ENCODE measurements around the gene TMEM213.
A peak's percentile ranks its signal among the peaks of the same experiment; 100 is the strongest.
"Not testable (repeated sequence)": the region's sequence is repeated elsewhere in the genome, so short reads cannot be mapped to it uniquely, and the experiment has no call there.

TMEM213 gene, protein sequence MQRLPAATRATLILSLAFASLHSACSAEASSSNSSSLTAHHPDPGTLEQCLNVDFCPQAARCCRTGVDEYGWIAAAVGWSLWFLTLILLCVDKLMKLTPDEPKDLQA

DNA sequence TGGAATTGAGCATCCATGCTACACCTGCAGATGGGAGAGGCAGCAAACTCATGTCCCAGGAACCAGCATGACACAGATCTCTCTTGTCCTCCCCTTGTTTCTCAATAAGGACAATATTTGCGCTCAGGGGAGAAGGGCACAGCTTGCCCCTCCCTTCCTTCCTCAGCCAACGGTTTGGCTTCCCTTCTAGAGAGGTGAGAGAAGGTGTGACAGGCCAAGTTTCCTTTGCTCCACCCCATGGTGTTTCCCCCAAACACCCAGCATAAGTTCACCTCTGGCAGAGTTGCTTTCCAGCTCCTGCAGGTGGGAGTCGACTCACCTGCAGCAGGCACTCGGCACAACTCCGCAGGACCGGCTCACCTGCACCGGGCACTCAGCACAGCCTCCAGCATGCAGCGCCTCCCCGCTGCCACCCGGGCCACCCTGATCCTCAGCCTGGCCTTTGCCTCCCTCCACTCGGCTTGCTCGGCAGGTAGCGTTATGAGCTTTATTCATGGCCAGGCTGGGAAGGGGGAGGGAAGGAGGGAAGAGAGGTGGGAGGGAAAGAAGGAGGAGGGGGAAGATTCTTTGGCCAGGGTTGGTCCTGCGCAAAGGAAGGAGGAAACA lies at the start of gene TMEM213, which contains the start of gene ATP6V0A4:
Gene TMEM213 (plus strand): TSS at position 280 of the 606 bp plus-strand sequence. CDS start 111 bp downstream, at position 391.
Gene ATP6V0A4 (minus strand): TSS at position 482 of the 606 bp plus-strand sequence. CDS start 26,949 bp downstream, outside the sequence.
- no peak for DNase-seq

DNA sequence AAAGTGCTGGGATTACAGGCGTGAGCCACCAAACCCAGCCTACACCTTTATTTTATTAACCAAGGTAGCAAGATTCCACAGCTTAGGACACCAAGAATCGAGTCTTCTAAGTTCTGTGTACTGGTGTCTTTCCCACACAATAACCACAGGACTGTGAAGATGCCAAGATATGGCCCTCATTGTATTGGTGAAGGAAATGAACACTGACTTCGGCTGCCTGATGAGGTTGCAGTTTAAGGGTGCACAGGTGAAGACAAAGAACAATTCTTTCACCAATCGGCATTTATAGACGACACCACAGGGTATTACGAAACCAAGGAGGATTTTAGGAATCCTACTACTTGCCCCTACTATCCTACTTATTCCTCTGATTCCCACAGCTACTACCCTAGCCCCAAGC lies 49.1 kb upstream of the TMEM213 start:
- DNase-seq = no peak

GRCh38 chr7:138749960-138750359 lies 47.8 kb upstream of the TMEM213 start:
- DNase-seq = no peak

- DNase-seq = no peak
Measured at GRCh38 chr7:138750473-138750872, 47.3 kb upstream of the TMEM213 start.

- no peak for DNase-seq
Measured at GRCh38 chr7:138750901-138751464, 46.8 kb upstream of the TMEM213 start.

GRCh38 chr7:138752518-138753149 lies 45.2 kb upstream of the TMEM213 start:
- DNase-seq = peak; percentile 40 to 86 (median 71)

- DNase-seq = no peak
Measured at GRCh38 chr7:138753150-138753518, 44.7 kb upstream of the TMEM213 start.

DNA sequence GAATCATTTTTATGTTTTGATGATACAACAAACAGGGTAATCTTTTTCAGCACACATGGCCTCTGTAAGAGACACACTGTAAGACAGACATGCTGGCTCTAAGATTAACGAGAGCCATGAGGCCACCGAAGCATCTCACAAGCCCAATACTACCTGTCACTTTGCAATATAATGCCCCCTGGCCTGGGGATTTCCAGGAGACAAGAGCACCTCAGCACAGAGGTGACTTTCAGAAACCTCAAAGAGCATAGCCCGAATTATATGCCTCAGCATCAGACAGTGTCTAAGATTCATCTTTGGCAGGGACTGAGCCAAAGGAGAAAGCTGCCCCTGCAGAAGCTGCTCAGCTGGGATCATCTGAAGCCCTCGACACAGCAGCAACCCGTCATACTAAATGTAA lies 44.2 kb upstream of the TMEM213 start:
- no peak for DNase-seq

DNA sequence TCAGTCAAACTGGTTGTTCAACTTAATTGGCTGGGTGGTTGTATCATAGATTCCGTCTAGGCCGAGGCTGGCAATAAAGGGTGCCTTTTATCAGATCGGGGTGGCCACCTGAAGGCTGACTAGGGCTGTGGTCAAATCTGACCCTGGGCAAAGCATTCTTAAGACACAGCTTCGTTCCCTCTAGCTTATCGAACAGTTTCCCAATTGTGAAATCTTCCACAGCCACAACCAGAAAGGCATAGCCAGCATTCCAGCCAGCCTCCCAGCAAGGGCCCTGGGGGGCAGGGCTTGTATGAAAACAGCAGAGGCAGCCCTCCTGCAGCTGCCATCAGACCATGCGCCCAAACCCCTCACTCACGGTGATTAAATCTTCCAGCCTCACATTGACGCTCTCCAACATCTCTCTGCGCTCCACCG lies 42.5 kb upstream of the TMEM213 start:
- no peak for DNase-seq

DNA sequence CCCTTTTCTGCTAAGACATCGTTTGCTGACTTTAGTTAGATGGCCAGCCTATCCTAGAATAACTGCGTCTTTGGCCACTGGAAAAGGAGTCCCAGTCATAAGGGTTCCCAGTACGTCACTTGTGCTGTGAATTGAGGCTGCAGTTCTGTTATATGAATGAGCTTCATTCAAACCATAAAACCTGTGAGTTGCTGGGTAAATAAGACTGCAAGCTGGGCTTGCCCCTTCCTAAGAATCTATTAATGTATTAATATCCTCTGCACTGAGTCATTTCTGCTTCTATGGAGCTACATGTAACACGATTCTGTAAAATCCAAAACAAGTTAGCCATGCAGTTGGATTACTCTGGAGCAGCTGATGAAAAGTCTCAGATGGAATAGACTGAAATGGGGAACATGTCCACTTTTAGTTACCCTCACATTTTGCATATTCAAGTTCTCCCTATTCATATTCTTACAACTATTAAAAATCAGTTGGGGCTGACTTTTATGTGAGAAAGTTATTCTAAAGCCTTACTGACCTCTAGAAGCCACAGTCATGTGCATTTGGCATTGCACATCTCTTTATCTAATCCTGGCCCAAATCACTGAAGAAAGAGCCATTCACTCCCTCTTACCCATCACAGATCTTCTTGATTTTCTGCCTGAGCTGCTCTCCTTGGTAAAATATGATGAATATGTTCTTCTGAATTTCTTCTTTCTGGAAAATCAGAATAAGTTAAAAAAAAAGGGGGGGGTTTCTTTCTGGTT lies 41.8 kb upstream of the TMEM213 start:
- no peak for DNase-seq

DNA sequence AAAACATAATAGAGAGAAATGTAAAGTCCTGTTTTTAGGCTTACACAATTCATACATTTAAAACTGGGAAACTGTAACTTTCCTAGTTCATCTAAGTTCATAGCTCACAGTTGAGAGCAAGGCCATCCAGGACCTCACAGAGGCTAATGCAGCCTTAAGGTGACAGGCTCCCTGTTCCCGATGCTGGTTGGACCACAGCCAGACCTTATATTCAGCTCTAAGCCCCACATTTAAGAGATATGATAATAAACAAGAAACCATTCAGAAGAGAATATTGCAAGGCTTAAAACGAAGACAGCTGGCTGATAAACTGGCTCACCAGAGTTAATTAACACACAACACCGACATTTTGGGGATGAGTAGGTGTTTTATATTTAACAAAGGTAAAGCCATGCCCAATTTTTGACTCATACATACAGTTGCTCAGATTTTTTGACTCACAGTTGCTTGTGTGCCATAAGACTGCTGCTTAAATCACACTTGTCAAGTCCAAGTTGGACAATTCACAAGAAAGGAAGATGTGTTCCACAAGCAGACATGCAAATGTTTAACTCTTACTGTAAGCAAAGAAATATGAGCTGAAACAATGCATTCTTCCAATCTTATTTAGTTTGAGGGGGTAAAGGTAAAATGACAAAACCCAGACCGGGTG lies 41.1 kb upstream of the TMEM213 start:
- no peak for DNase-seq

DNA sequence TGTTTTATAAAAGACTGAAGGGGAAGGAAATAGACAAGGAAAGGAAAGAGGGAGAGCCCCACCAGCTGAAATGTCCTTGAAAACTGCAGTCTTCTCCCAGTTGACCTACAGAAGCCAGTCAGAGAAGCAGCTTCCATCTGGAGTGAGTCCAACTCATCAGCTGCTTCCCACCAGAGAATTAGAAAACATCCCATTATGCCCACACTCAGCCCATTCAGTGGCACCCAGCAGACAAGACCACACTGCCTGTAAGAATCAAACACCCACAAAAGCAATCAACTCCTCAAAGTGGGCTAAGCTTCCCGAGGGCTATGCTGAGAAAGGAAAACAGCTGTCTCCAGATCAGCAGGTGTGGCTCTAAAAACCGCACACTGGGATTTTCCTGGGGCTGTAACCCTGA lies 29.6 kb upstream of the TMEM213 start:
- DNase-seq = no peak

- no peak for DNase-seq
Measured at GRCh38 chr7:138770904-138771303, 26.9 kb upstream of the TMEM213 start.

DNA sequence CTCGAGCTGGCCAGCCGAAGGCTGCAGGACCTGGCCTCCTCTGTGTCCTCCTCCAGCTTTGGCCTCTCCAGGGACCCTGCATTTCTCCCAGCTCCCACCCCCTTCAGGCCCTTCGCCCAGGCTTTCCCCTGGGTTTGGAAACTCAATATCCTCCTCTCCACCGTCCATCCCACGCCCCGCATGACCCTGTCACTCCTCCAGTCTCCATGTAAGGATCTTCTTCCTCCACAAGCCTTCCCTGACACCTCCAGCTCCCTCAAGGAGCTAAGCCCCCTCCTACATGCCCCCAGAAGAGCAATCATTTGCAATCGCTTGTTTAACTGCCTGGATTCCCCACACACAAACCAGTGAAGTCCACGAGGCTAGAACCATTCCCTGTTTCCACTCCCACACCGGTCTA lies 24.6 kb upstream of the TMEM213 start:
- DNase-seq = no peak

- DNase-seq = no peak
Measured at GRCh38 chr7:138773817-138774216, 24.0 kb upstream of the TMEM213 start.

DNA sequence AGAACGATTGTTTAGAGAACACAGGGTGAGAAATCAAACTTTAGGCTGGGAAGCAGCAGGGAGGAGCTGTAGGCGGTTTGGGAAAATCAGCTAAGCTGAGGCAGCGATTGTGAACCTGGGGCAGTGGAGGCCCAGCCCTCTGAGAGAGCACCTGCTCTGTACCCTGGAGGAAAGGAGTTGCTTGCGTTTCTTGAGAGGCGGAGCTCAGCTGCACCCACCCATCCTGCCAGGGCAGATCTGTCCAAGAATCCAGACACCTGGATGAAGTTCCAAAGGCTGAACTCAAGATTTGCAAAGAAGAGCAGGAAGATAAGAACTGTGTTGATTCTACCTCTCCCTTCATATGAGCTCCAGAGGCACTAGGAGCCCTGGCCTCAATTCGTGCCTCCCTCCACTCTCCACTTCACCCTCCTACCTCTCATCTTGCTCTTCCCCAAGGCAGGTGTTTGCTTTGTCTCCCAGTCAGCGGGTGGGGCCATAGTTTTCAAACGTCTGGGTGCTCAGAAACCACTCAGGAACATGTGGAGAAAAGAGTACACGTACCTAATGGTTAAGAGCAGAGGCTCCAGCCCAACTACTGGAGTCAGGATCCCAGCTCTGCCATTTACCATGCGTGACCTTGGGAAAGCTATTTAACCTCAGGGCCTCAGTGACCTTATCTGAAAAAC lies 21.5 kb upstream of the TMEM213 start:
- DNase-seq = no peak

- no peak for DNase-seq
Measured at GRCh38 chr7:138781004-138781403, 16.8 kb upstream of the TMEM213 start.

DNA sequence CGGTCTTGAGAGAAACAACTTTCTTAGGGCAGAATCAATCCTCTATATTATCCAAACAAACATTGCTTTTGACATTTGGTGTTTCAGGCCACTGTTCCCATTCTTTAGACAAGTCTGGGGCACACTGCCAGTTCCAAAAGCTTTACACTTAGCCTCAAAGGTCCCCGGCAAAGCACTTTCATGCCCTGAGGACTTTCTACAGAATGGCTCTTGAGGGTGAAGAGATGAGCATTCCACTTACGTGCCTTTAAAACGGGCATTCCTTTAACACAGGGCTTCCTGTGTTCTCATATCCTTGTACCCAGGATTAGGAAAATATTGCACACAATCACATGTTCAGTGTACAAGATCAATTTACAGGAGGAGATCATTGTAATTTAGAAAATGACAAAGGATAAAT lies 13.1 kb upstream of the TMEM213 start:
- DNase-seq = no peak

GRCh38 chr7:138785587-138786437 lies 12.0 kb upstream of the TMEM213 start:
- DNase-seq = no peak

GRCh38 chr7:138796038-138796615 lies 1.7 kb upstream of the TMEM213 start:
- no peak for DNase-seq

GRCh38 chr7:138797046-138797445 lies 748 bp upstream of the TMEM213 start:
- DNase-seq = not testable (repeated sequence)

Measured in activated CD4-positive, CD25-positive, alpha-beta regulatory T cell (primary cell).